KOPT-K1 (cell line): ENCODE data around the gene SDF4.

Source experiments
- H3K27ac ChIP-seq: fragments of 200-600 bp; sonication (generic); 2 replicates; pipeline ENCODE4 v1.5.1; 2016; ENCODE audit warnings: antibody characterized with exemption, mild to moderate bottlenecking, low read depth, low read length; ENCODE audit not compliant: poor library complexity, severe bottlenecking
- H3K36me3 ChIP-seq: fragments of 200-600 bp; sonication (generic); 2 replicates; pipeline ENCODE4 v1.5.1; 2017; ENCODE audit warnings: antibody characterized with exemption, mild to moderate bottlenecking, low read length, moderate library complexity; ENCODE audit not compliant: insufficient read depth
- H3K9me3 ChIP-seq: fragments of 200-600 bp; sonication (generic); 2 replicates; pipeline ENCODE4 v1.5.1; 2017; ENCODE audit warnings: antibody characterized with exemption, low read length, mild to moderate bottlenecking; ENCODE audit not compliant: insufficient read depth, poor library complexity, severe bottlenecking

SDF4 gene

GRCh38 chr1:1239614-1240347, 8.0 kb upstream of the SDF4 start:
- Histone ChIP-seq H3K36me3 (peaks cover 6% of the 10 kb centered on the region; the same call in 1 of the 2 replicates), H3K27ac (no peak overlapping the region), H3K9me3 (no peaks in the 10 kb centered on the region)

DNA sequence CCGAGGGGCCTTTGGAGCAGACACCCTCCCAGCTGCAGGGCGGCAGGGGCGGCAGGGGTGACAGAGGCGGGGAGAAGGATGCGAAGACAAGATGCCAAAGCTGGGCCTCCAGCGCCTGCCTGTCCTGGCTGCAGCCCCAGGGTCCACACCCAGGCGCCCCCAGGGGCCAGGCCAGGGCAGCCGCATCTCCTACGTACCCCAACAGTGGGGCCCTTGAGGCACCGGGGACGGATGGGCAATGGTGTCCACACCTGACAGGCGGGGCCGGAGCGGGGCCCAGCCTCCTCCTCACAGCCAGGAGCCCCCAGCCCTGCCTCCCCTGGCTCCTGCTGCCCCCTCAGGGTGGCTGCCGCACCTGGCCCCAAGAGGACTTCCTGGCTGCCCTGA, 7.4 kb upstream of the SDF4 start:
- no peak overlapping the region for H3K27ac ChIP-seq
- no peaks in the 10 kb centered on the region for H3K9me3 ChIP-seq
- peaks cover 12% of the 10 kb centered on the region; the same call in 1 of the 2 replicates for H3K36me3 ChIP-seq

GRCh38 chr1:1238702-1239178, 6.9 kb upstream of the SDF4 start:
- H3K36me3 ChIP-seq = peaks cover 14% of the 10 kb centered on the region; the same call in 1 of the 2 replicates
- H3K27ac ChIP-seq = no peak overlapping the region
- H3K9me3 ChIP-seq = no peaks in the 10 kb centered on the region

DNA sequence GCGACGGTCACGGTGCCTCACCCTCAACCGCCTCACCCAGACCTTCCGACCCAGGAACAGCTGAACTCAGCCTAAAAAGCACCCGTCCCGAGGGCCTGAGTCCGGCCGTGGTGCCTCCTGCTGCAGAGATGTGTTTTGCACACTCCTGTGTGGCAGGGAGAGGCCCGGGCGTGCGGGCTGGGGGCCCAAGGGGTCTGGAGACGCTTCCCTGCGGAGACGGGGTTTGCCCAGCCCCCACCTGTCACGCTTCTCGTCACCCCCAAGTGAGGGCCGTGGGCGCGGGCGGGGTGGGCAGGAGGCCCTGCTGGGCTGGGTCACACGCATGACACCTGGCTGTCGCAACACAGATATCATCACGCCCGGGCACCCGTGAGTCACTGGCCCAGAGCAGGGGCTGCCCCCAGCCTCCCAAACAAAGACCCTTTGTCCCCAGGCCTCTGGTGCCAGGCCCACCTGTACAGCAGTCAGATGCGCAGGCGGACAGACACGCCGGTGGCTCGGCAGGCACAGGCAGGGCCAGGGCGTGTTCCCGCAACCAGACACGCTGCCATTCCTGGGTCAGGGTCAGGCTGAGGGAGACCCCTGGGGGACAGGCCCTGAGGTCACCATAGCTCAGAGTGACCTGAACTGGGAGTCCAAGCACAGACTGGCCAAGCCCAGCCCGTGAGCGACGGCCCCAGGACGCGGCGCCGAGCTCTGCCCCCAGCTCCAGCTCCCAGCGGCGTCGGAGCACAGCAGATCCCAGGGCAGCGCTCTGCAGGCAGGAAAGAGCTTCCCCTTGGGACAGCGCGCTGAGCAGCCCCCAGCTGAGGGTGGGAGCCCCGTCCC, 6.3 kb upstream of the SDF4 start:
- H3K27ac ChIP-seq = no peak overlapping the region
- no peaks in the 10 kb centered on the region for H3K9me3 ChIP-seq
- H3K36me3 ChIP-seq = peaks cover 14% of the 10 kb centered on the region; the same call in 1 of the 2 replicates

GRCh38 chr1:1236945-1237873, 5.4 kb upstream of the SDF4 start:
- Histone ChIP-seq H3K27ac (no peak overlapping the region), H3K9me3 (no peaks in the 10 kb centered on the region), H3K36me3 (peaks cover 14% of the 10 kb centered on the region; the same call in 1 of the 2 replicates)

GRCh38 chr1:1236176-1236763, 4.5 kb upstream of the SDF4 start:
- H3K36me3 ChIP-seq = peaks cover 14% of the 10 kb centered on the region; the same call in 1 of the 2 replicates
- H3K27ac ChIP-seq = no peak overlapping the region

GRCh38 chr1:1235016-1235744, 3.4 kb upstream of the SDF4 start:
- no peak overlapping the region for H3K27ac ChIP-seq
- no peaks in the 10 kb centered on the region for H3K9me3 ChIP-seq
- peaks cover 14% of the 10 kb centered on the region; the same call in 1 of the 2 replicates for H3K36me3 ChIP-seq

More at GRCh38 chr1:1236176-1236763, 4.5 kb upstream of the SDF4 start:
- no peaks in the 10 kb centered on the region for H3K9me3 ChIP-seq

DNA sequence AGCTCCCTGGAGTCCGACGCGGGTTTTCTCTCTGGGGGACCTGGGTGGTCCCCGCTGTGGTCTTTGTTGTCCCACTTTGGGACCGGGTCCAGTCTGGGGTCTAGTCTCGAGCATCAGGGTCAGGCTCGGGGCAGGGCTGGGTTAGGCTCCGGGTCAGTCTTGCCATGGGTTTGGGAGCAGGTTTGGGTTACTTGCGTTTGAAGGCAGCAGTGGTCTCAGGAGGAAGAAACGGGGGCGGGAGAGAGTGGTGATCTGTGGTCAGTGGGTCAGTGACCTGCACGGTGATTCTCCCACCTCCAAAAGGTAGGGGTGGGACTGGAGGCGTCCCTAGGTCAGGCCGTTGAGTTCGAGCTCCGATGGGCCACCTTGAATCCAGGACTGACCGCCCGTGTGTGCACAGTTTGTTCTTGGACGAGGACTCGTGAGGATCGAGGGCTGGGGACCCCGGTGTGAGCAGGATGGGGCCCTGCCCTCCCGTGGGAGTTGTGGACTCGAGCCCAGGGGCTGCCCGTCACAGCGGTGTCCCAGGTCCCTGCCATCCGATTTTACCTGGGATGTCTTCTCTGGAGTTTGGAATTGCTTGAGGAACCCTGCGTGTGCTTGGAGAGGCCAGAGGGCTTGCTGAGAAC, 2.5 kb upstream of the SDF4 start:
- H3K9me3 ChIP-seq = no peaks in the 10 kb centered on the region
- H3K27ac ChIP-seq = no peak overlapping the region
- peaks cover 15% of the 10 kb centered on the region; the same call in 1 of the 2 replicates for H3K36me3 ChIP-seq

- Histone ChIP-seq H3K36me3 (peaks cover 23% of the 10 kb centered on the region; the same call in 1 of the 2 replicates), H3K9me3 (no peaks in the 10 kb centered on the region), H3K27ac (no peak overlapping the region)
Measured at GRCh38 chr1:1233567-1233892, 1.7 kb upstream of the SDF4 start.

- no peaks in the 10 kb centered on the region for H3K9me3 ChIP-seq
- peaks cover 28% of the 10 kb centered on the region; the same call in 1 of the 2 replicates for H3K36me3 ChIP-seq
- peak overlapping the region; percentile 79 for H3K27ac ChIP-seq
Measured at GRCh38 chr1:1232796-1233566, 1.2 kb upstream of the SDF4 start.

- Histone ChIP-seq H3K36me3 (peaks cover 35% of the 10 kb centered on the region; the same call in 1 of the 2 replicates), H3K9me3 (no peaks in the 10 kb centered on the region), H3K27ac (peak within 1 kb of the TSS; percentile 79)
Measured at GRCh38 chr1:1232208-1232795, 501 bp upstream of the SDF4 start, which contains the start of gene B3GALT6. Gene B3GALT6 (plus strand): TSS chr1:1232237. CDS start chr1:1232279, 42 bp downstream.

- Histone ChIP-seq H3K27ac (peak overlapping the region; percentile 79), H3K36me3 (peaks cover 47% of the 10 kb centered on the region; the same call in 1 of the 2 replicates), H3K9me3 (no peaks in the 10 kb centered on the region)
Measured at GRCh38 chr1:1230656-1231399, 973 bp downstream of the SDF4 start.
